Measurements from ENCODE around the gene NFXL1.

- no peak for TF ChIP-seq CTCF (IDR thresholded peaks at IDR 0.05; ENCODE audit: insufficient read depth, low read depth, low read length)
- TF ChIP-seq EZH2 (IDR thresholded peaks at IDR 0.05; ENCODE audit: insufficient read depth, low read length) = no peak
Observed at GRCh38 chr4:47814618-47815295, 99.6 kb downstream of the NFXL1 start.
